GM20000 (cell line): Measurements from ENCODE around the gene CFAP100.

Experiments
- DNase-seq: peaks from one replicate; pipeline ENCODE4 v3.0.0; 2012; ENCODE audit warnings: low spot score
- CTCF ChIP-seq: IDR thresholded peaks from 2 replicates; pipeline ENCODE4 v1.5.1; 2012; ENCODE audit warnings: mild to moderate bottlenecking, control low read depth; ENCODE audit errors: extremely low read depth, missing control alignments

Gene CFAP100

GRCh38 chr3:126478581-126479310 is 84.0 kb downstream of the CFAP100 start:
- no peak for DNase-seq
- no peak for TF ChIP-seq CTCF

- no peak for TF ChIP-seq CTCF
- no peak for DNase-seq
Observed at GRCh38 chr3:126479642-126480041, 84.9 kb downstream of the CFAP100 start.

GRCh38 chr3:126480206-126480605 is 85.5 kb downstream of the CFAP100 start:
- no peak for DNase-seq

GRCh38 chr3:126480861-126481260 is 86.2 kb downstream of the CFAP100 start:
- TF ChIP-seq CTCF = no peak
- no peak for DNase-seq

More at GRCh38 chr3:126480206-126480605, 85.5 kb downstream of the CFAP100 start:
- no peak for TF ChIP-seq CTCF

- no peak for DNase-seq
- no peak for TF ChIP-seq CTCF
Observed at GRCh38 chr3:126481808-126482502, 87.2 kb downstream of the CFAP100 start.

- DNase-seq = no peak
- TF ChIP-seq CTCF = no peak
Observed at GRCh38 chr3:126482503-126483255, 88.0 kb downstream of the CFAP100 start.

- TF ChIP-seq CTCF = no peak
- DNase-seq = no peak
Observed at GRCh38 chr3:126483321-126483761, 88.6 kb downstream of the CFAP100 start.
